NOMO-1 (cell line): ENCODE measurements around the gene CCL17.
A peak's percentile ranks its signal among the peaks of the same experiment; 100 is the strongest.

Experiments
- DNase-seq, 2 experiments: peaks; one replicate each; lab custom pipeline; 2025; ENCODE audit not compliant: unreplicated experiment in 2 of 2; lab: John Stamatoyannopoulos, UW

The CCL17 gene

DNA sequence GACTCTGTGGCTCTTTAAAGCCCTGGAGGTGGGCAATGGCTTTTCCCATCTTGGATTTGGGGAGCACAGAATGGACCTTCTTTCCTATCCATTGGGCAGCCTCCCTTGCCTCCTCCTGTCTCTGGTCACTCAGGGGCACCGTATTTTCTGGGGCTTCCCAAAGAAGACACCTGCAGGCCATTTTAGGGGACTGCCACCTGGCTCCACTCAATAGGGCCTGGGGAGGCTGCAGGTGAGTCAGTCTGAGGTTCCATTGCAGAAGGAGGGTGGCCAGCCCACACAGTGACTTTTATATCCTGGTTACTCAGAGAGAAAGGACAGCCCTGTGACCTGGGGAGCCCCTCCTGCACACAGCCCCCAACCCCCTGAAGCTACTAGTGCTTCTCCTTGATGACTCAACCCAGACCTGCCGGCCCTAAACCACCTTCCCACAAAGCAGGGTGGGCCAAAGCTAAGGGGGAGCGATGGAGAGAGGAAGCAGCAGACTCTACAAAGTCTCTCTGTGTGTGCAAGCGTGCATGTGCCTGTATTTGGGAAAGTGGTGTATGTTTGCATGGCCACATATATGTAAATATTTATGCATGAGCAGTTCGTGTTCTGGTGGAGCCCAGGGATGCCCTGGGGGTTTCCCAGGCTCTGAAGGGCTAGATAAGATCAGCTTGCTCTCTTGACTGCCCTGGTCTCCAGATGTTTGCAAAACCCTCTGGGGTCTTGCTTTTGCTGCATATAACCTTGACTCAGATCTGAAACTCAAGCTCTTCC is 27.3 kb upstream of the CCL17 start:
- no peak for DNase-seq

DNA sequence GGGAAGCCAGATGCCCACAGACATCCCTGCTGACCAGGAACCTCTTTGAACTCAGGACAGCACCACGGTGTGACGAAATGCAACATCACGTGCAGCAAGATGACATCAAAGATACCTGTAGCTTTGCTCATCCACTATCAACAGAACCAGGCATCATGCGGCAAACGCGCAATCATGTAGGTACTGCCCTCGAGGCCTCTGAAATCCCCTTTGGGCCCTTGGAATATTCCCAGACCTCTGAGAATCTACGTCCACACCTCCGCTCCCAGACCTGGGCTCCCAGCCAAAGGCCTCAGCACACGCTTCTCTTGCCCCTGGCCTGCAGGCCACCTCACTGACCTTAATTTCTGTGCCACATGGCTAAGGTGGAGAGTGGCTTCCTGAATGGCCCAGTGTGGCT is 25.0 kb upstream of the CCL17 start:
- no peak for DNase-seq

DNA sequence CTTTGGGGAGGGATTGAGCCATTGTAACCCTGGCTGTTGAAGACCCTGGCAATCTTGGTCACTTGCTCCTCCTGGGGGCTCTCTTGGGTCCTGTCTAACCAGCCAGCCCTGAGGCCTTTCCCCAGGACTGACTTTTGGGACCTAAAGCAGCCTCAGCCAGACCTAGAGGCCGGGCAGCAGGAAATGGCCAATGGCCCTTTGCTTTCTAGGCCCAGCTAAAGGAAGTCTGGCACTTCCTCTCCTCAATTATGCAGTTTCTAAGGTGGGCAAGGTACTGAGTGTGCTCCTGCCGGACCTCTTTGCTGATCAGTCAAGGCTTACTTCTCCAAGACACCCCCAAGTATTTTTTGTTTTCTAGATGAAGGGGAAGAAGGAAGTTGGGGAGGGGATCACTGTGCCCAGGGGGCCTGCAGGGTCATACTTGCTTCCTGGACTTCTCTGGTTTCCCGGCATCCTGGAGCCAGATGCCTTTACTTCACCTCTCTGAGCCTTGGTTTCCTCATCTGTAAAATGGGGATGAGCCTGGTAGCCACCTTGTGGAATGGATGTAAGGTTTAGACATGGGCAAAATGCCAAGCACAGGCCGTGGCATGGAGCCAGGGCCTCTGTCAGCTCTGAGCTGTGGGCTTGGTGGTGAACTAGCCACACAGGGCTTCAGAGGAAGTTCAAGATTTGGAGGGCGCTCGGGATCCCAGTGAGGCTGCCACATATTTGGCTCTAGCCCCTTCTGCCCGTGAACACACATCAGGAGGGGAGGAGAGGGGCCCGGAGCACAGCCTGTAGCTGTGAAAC is 23.7 kb upstream of the CCL17 start:
- DNase-seq: no peak

DNA sequence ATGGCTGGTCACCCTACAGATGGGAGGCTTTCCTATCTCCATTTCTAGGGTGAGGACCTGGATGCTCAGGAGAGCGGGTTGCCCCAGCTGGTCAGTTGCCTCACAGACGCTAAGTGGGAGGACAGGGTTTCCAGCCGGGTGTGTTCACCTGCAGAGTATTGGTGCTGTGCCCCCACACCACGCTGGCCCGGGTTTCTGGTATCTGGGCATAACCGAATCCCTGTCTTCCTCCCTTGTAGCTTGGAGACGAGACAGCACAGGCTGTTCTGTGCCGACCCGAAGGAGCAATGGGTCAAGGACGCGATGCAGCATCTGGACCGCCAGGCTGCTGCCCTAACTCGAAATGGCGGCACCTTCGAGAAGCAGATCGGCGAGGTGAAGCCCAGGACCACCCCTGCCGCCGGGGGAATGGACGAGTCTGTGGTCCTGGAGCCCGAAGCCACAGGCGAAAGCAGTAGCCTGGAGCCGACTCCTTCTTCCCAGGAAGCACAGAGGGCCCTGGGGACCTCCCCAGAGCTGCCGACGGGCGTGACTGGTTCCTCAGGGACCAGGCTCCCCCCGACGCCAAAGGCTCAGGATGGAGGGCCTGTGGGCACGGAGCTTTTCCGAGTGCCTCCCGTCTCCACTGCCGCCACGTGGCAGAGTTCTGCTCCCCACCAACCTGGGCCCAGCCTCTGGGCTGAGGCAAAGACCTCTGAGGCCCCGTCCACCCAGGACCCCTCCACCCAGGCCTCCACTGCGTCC is 22.6 kb upstream of the CCL17 start:
- DNase-seq: no peak

DNA sequence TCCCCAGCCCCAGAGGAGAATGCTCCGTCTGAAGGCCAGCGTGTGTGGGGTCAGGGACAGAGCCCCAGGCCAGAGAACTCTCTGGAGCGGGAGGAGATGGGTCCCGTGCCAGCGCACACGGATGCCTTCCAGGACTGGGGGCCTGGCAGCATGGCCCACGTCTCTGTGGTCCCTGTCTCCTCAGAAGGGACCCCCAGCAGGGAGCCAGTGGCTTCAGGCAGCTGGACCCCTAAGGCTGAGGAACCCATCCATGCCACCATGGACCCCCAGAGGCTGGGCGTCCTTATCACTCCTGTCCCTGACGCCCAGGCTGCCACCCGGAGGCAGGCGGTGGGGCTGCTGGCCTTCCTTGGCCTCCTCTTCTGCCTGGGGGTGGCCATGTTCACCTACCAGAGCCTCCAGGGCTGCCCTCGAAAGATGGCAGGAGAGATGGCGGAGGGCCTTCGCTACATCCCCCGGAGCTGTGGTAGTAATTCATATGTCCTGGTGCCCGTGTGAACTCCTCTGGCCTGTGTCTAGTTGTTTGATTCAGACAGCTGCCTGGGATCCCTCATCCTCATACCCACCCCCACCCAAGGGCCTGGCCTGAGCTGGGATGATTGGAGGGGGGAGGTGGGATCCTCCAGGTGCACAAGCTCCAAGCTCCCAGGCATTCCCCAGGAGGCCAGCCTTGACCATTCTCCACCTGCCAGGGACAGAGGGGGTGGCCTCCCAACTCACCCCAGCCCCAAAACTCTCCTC is 21.9 kb upstream of the CCL17 start:
- DNase-seq: no peak

DNA sequence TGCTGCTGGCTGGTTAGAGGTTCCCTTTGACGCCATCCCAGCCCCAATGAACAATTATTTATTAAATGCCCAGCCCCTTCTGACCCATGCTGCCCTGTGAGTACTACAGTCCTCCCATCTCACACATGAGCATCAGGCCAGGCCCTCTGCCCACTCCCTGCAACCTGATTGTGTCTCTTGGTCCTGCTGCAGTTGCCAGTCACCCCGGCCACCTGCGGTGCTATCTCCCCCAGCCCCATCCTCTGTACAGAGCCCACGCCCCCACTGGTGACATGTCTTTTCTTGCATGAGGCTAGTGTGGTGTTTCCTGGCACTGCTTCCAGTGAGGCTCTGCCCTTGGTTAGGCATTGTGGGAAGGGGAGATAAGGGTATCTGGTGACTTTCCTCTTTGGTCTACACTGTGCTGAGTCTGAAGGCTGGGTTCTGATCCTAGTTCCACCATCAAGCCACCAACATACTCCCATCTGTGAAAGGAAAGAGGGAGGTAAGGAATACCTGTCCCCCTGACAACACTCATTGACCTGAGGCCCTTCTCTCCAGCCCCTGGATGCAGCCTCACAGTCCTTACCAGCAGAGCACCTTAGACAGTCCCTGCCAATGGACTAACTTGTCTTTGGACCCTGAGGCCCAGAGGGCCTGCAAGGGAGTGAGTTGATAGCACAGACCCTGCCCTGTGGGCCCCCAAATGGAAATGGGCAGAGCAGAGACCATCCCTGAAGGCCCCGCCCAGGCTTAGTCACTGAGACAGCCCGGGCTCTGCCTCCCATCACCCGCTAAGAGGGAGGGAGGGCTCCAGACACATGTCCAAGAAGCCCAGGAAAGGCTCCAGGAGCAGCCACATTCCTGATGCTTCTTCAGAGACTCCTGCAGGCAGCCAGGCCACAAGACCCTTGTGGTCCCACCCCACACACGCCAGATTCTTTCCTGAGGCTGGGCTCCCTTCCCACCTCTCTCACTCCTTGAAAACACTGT is 21.0 kb upstream of the CCL17 start:
- no peak for DNase-seq

DNA sequence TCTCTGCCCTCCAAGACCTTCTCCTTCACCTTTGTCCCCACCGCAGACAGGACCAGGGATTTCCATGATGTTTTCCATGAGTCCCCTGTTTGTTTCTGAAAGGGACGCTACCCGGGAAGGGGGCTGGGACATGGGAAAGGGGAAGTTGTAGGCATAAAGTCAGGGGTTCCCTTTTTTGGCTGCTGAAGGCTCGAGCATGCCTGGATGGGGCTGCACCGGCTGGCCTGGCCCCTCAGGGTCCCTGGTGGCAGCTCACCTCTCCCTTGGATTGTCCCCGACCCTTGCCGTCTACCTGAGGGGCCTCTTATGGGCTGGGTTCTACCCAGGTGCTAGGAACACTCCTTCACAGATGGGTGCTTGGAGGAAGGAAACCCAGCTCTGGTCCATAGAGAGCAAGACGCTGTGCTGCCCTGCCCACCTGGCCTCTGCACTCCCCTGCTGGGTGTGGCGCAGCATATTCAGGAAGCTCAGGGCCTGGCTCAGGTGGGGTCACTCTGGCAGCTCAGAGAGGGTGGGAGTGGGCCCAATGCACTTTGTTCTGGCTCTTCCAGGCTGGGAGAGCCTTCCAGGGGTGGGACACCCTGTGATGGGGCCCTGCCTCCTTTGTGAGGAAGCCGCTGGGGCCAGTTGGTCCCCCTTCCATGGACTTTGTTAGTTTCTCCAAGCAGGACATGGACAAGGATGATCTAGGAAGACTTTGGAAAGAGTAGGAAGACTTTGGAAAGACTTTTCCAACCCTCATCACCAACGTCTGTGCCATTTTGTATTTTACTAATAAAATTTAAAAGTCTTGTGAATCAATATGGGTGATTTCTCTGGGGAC is 20.1 kb upstream of the CCL17 start:
- DNase-seq: peak; percentile 62 to 70

DNA sequence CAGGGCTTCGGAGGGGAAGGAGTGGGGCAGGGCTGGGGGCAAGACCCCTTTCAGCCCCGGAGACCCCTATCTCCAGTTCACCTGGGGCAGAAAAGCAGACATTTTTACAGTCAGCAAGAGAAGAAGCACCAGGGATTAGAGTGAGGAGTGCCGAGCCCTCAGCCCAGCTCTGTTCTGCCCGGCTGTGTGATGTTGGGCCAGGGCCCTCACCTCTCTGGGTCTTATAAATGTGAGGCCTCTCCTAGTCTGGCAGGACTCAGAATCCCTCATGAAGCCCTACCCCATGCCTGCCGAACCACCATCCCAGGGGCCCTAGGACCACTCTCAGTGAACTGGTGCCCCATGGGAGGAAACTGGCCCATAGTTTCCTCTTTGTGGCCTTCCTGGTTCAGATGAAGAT is 19.5 kb upstream of the CCL17 start:
- no peak for DNase-seq

DNA sequence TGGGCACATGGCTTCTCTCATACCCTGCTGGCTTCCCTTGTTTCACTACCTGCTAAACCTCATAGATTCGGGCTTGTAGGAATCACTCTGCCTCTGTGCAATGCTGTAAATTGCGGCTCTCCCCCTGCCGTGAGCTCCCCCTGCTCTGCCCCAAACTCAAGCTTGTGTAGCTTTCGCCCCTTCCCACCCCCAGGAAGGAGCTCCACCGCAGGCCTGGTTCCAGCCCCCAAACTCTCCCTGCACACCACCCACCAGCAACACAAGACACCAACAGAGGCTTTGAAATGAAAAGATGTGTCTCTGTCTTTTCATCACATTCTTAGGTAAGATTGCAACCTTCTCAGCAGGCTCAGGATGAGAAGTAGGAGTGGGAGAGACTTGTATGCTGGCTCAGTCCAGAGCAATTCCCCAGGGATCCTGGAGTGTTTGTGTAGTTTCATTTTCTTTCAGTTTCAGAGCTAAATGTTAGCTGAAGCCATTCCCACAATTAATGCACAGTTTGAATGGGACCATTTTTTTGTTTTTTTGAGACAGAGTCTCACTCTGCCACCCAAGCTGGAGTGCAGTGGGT is 18.1 kb upstream of the CCL17 start:
- DNase-seq: no peak

DNA sequence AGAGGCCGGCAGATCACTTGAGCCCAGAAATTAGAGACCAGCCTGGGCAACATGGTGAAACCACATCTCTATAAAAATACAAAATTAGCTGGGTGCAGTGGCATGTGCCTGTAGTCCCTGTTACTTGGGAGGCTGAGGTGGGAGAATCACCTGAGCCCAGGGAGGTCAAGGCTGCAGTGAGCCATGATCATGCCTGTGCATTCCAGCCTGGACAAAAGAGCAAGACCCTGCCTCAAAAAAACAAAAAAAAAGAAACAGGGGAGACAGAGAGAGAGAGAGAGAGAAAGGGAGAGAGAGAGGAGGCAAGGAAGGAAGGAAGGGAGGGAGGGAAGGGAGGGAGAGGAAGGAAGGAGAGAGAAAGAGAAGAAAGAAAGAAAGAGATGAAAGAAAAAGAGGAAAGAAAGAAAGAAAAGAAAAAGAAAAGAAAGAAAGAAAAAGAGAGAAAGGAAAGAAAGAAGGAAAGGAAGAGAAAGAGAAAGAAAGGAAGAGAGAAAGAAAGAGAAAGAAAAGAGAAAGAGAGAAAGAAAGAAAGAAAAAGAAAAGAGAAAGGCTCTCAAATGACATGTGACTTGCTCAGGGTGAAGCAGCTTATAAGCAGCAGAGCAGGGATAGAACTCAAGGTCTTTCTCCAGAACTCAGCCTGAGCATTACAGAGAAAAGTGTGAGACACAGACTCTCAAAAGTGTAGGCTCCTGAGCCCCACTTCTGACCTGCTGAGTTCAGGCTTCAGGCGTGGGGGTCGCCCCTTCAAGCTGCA is 16.8 kb upstream of the CCL17 start:
- no peak for DNase-seq

DNA sequence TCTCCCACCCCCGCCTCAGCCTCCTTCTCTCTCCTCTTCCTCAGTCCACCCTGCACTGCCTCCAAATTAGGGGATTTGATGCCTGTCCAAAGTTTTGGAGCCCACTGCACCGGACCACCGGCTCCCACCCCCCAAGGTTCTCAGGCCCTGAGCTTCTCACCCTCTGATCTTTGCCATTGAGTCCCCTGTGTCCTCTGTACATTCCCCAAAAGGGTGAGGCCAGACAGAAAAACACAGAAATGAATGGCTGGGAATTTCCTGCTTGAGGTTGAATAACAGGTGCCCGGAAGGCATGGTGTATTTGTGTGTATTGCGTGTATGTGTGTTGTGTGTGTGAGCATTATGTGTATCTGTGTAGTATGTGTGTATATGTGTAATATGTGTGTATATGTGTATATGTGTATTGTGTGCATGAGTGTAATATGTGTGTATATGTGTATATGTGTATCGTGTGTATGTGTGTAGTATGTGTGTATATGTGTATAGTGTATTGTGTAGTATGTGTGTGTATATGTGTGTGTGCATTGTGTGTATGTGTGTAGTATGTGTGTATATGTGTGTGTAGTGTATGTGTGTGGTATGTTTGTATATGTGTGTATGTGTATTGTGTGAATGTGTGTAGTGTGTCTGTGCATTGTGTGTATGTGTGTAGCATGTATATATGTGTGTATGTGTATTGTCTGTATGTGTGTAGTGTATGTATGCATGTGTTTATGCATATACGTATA is 16.0 kb upstream of the CCL17 start:
- no peak for DNase-seq

DNA sequence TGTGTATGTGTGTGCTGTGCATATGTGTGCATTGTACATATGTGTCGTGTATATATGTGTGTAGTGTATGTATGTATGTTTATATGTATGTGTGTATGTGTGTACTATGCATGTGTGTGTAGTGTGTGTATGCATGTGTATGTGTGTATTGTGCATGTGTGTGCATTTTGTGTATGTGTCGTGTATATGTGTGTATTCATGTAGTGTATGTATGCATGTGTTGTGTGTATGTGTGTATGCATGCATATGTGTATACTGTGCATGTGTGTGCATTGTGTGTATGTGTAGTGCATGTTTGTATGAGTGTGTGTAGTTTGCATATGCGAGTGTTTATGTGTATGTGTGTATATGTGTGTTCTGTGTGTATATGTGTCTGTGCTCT is 15.5 kb upstream of the CCL17 start:
- no peak for DNase-seq

DNA sequence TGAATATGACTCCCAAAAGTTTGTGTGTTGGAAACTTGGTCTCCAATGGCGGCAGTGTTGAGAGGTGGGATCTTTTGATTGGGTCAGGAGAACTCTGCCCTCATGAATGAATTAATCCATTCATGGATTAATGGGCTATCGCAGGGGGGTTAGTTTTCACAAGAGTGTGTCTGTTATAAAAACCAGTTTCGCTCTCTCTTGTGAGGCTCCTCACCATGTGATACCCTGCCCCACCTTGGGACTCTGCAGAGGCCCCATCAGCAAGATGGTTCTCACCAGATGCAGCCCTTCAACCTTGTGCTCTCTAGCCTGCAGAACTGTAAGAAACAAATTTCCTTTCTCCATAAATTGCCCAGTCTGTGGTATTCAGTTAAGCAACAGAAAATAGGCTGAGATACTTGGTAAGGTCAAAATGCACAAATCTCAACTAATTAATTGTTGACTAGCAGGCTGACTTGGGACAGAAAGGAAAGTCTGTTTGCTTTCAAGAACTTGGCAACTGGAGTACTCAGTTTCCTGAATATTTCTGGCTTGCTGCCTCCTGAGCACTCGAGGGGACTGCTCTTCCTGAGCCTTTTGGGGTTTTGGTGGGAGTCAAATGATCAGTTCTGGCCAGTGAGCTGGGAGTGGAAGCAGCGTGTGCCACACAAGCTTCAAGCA is 13.8 kb upstream of the CCL17 start:
- no peak for DNase-seq

DNA sequence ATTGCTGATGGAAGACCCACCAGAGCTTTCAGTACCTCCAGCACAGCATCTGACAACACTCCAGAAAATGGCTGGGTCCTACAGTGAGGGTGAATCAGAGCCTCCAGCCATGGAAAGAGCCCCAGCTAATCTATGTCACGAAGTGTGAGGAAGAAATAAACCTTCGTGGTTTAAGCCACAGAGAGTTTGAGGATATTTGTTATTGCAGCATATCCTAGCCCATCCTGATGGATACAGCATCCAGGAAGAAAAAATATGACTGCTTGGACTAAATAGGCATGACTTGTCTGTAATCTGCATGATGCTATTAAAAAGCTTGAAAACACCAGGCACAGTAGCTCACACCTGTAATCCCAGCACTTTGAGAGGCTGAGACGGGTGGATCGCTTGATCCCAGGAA is 13.3 kb upstream of the CCL17 start:
- DNase-seq: no peak

DNA sequence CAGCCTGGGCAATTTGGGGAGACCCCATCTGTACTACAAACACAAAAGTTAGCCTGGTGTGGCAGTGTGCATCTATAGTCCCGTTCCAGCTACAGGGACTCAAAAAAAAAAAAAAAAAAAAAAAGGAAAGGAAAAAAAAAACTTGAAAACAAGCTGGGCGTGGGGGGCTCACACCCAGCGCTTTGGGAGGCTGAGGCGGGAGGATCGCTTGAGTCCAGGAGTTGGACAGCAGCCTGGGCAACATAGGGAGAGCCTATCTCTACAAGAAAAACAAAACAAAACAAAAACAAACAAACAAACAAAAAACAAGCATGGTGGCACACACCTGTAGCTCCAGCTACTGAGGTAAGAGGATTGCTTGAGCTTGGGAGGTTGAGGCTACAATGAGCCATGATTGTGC is 12.9 kb upstream of the CCL17 start:
- no peak for DNase-seq

DNA sequence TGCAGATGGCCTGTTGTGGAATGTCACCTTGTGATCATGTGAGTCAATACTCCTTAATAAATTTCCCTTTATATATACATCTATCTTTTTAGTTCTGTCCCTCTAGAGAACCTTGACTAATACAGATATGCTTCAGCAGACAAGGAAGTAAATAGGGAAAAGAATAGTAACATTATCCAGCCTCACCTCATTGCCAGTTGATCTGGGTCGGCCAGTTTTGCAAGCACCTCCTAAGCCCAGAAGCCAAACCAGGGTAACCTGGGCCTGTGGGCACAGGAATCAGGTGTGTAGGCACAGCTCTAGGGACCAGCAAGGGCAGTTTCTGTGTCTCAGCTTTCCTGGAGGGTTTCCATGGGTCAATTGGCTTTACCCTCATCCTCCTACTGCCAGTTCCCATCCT is 11.9 kb upstream of the CCL17 start:
- DNase-seq: no peak

DNA sequence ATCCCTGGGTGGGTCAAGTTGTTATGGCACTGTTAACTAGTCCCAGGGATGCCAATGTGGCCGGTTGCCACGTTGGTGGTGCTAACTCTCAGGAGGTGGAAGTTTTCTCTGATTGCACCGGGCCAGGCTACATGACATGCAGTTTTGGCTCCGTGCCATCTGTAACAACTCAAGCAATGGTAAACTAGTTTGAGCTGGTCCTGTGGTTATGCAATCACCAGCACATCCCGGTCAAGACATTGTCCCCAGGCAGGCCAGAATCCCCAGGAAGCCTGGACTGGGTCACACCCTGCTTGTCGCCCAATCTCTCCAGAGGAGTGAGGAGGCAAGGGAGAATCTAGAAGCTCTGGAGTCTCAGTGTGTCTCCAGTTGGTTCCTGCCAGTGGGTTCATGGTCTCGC is 10.1 kb upstream of the CCL17 start:
- peak in 1 of 2 experiments; percentile 6 for DNase-seq
